Thyroid gland (tissue), 4 donors: Measurements from ENCODE around the gene USP16. TPM values are rescaled to one million over a fixed set of nuclear protein-coding genes. Genes with fewer than 3 reads are reported as not detected.

Source experiments
- DNase-seq, 2 donors: peaks; one replicate each; pipeline ENCODE4 v3.0.0-alpha.2; 2019
- H3K27ac ChIP-seq, 3 donors: fragments of 200-600 bp; sonication (generic); 1 replicate in 2 of 3; 2 replicates in 1 of 3; pipeline ENCODE4 v1.5.1; 2016 to 2019; ENCODE audit warnings: mild to moderate bottlenecking in 1 of 3, moderate library complexity in 1 of 3
- H3K27me3 ChIP-seq: fragments of 200-600 bp; sonication (generic); one replicate; pipeline ENCODE4 v1.5.1; 2019
- H3K36me3 ChIP-seq, 2 donors: fragments of 200-600 bp; sonication (generic); one replicate each; pipeline ENCODE4 v1.5.1; 2016 to 2019
- H3K4me1 ChIP-seq, 2 donors: fragments of 200-600 bp; sonication (generic); one replicate each; pipeline ENCODE4 v1.5.1; 2017 to 2019
- H3K4me3 ChIP-seq, 3 donors: fragments of 200-600 bp; sonication (generic); replicated peaks in 1 of 3; 1 replicate in 2 of 3; 2 replicates in 1 of 3; pipeline ENCODE4 v1.5.1; 2016; ENCODE audit warnings: mild to moderate bottlenecking in 1 of 3
- H3K9me3 ChIP-seq: fragments of 200-600 bp; sonication (generic); one replicate; pipeline ENCODE4 v1.5.1; 2017
- POLR2A ChIP-seq, 2 donors: fragments of 450-650 bp; IDR thresholded peaks; one replicate each; pipeline ENCODE4 v1.6.1; 2017; ENCODE audit warnings: antibody characterized with exemption in 2 of 2, mild to moderate bottlenecking in 2 of 2, moderate library complexity in 1 of 2
- WGBS, 2 donors: methylation state at CpG; one replicate each; pipeline ENCODE4 v1.1.5; 2017; 5-methylcytosine and 5-hydroxymethylcytosine counted together
- intact Hi-C: fragments of 100-400 bp; cut with DNase I; formaldehyde crosslinking; loops from one replicate; pipeline ENCODE4 v1.15.1; 2023
- total RNA-seq, 4 donors: library from RNA; depleted of rRNA; stranded (reverse); fragments of >200 nt; gene quantifications; one replicate each; pipeline ENCODE4 v1.2.3, GENCODE V29; 2016
- TF ChIP-seq, protein P1 (sequence below), 6 experiments: fragments of 200-600 bp in 3 of 6; fragments of 450-650 bp in 3 of 6; sonication (generic) in 3 of 6; IDR thresholded peaks; one replicate each; pipeline ENCODE4 v1.5.1; 2016 to 2019; ENCODE audit warnings: antibody characterized with exemption in 6 of 6, mild to moderate bottlenecking in 2 of 6, inconsistent platforms in 1 of 6, moderate library complexity in 1 of 6

The USP16 gene
- total RNA-seq, 4 donors from 2014 or later, result 40.0 to 53.4 (median 45.7) TPM

DNA sequence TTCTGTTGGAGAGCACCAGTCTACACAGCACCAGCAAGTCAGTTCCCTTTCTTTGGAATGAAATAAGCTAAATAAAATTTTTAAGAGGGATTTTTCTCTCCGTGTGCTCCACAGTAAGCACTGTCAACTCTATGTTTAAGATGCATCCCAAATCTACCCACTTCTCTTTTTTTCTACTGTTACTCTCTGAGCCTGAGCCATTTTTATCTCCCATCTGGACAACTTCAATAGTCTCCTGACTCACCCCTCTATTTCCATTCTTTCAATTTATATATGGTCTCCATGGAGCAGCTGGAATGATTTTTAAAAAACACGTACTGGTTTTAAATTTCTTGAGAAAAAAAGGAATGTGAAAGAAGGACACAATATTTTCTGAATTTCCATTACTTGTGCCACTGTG lies 73.7 kb downstream of the USP16 start:
- Histone ChIP-seq H3K27ac (no peak overlapping the region), H3K27me3 (no peaks in the 10 kb centered on the region), H3K4me3 (no peak overlapping the region), H3K36me3 (no peaks in the 10 kb centered on the region), H3K9me3 (no peaks in the 10 kb centered on the region), H3K4me1 (no peaks in the 10 kb centered on the region)
- DNase-seq, result no peak
- no peak for TF ChIP-seq POLR2A (IDR thresholded peaks at IDR 0.05)
- TF ChIP-seq, protein P1, sequence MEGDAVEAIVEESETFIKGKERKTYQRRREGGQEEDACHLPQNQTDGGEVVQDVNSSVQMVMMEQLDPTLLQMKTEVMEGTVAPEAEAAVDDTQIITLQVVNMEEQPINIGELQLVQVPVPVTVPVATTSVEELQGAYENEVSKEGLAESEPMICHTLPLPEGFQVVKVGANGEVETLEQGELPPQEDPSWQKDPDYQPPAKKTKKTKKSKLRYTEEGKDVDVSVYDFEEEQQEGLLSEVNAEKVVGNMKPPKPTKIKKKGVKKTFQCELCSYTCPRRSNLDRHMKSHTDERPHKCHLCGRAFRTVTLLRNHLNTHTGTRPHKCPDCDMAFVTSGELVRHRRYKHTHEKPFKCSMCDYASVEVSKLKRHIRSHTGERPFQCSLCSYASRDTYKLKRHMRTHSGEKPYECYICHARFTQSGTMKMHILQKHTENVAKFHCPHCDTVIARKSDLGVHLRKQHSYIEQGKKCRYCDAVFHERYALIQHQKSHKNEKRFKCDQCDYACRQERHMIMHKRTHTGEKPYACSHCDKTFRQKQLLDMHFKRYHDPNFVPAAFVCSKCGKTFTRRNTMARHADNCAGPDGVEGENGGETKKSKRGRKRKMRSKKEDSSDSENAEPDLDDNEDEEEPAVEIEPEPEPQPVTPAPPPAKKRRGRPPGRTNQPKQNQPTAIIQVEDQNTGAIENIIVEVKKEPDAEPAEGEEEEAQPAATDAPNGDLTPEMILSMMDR (IDR thresholded peaks at IDR 0.05), result no peak
- intact Hi-C loops, result loop anchor here (10.0 kb wide), 1 partner anchor 757 kb away; no protein-coding TSS in a partner anchor
- 74 to 86% methylated on average over 2 of the region's 2 CpGs for WGBS, 2 donors

DNA sequence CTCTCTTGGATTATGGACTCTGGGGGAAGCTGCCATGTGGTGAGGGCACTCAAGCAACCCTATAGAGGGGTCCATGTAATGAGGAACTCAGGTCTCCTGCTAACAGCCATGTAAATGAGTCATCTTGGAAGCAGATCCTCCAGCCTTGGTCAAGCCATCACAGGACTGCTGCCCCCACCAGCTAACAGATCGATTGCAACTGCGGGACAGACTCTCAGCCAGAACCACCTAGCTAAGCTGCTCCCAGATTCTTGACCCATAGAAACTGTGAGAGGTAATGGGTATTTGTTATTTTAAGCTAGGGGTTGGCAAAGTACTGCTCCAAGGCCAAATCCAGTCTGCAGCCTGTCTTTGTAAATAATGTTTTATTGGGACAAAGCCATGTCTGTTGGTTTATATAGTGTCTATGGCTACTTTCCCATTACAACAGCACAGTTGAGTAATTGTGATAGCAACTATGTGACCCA lies 78.4 kb downstream of the USP16 start:
- no peaks in the 10 kb centered on the region for H3K27me3 ChIP-seq
- intact Hi-C loops, result no loop called here
- no peak overlapping the region for H3K27ac ChIP-seq
- no peaks in the 10 kb centered on the region for H3K4me1 ChIP-seq
- H3K9me3 ChIP-seq, result no peaks in the 10 kb centered on the region
- 94% methylated on average over 2 of the region's 2 CpGs; no CpG with 5 or more reads in 1 of the 2 donors for WGBS, 2 donors
- H3K36me3 ChIP-seq, result no peaks in the 10 kb centered on the region
- DNase-seq, result no peak
- H3K4me3 ChIP-seq, result no peak overlapping the region
- TF ChIP-seq, protein P1 (IDR thresholded peaks at IDR 0.05), result no peak
- no peak for TF ChIP-seq POLR2A (IDR thresholded peaks at IDR 0.05)

Other genes starting within 250 kb of the USP16 start
- gene LTN1, start 31.8 kb upstream of the USP16 start, total RNA-seq, result 10 to 100 TPM; 25.5 to 45.3 (median 28.8) TPM
- gene RWDD2B, start 5.3 kb upstream of the USP16 start, total RNA-seq, result 10 to 100 TPM; 11.1 to 17.7 (median 13.3) TPM
- gene CCT8, start 49.0 kb downstream of the USP16 start, total RNA-seq, result 10 to 100 TPM; 75.4 to 99.3 (median 86.7) TPM
- 1 to 10 TPM; 4.1 to 8.0 (median 4.9) TPM for gene MAP3K7CL, start 106.0 kb downstream of the USP16 start, total RNA-seq